SK-N-SH (cell line): ENCODE data around the gene GRK2. TPM values are rescaled to one million over a fixed set of nuclear protein-coding genes. Genes with fewer than 3 reads are reported as not detected.
A peak's percentile ranks its signal among the peaks of the same experiment; 100 is the strongest.

ENCODE experiments used
- CTCF ChIA-PET: fragments of 300-600, 350-600 bp; formaldehyde crosslinking; extraction: SDS; loops from one replicate; lab custom pipeline; 2021; lab: Yijun Ruan, JAX
- POLR2A ChIA-PET: fragments of 350-600 bp; sonication (Branson Sonifier 250); formaldehyde crosslinking; extraction: SDS; loops from one replicate; lab custom pipeline; 2020; ENCODE audit warnings: antibody characterized with exemption, inconsistent platforms; lab: Yijun Ruan, JAX
- DNase-seq: peaks from one replicate; pipeline ENCODE4 v3.0.0; 2012
- H2AFZ ChIP-seq: fragments of 200-600 bp; sonication (generic); 2 replicates; pipeline ENCODE4 v1.8.1; 2016; ENCODE audit warnings: antibody characterized with exemption, mild to moderate bottlenecking, low read depth
- H3F3A ChIP-seq: fragments of 200-600 bp; sonication (generic); replicated peaks from 2 replicates; pipeline ENCODE3; 2016; ENCODE audit warnings: antibody characterized with exemption, mild to moderate bottlenecking; ENCODE audit not compliant: insufficient read depth
- H3K27ac ChIP-seq, 2 experiments: fragments of 200-500 bp in 1 of 2; fragments of 200-600 bp in 1 of 2; sonication (Bioruptor generic) in 1 of 2; sonication (generic), shearing (Covaris generic) in 1 of 2; 2 replicates each; pipeline versions ENCODE4 v1.5.1 to v1.6.1; 2014 to 2016; ENCODE audit warnings: low read depth in 2 of 2, inconsistent platforms in 1 of 2, low read length in 1 of 2, mild to moderate bottlenecking in 1 of 2, mixed read lengths in 1 of 2
- H3K27me3 ChIP-seq: fragments of 200-600 bp; sonication (generic), shearing (Covaris generic); 2 replicates; pipeline ENCODE4 v1.6.1; 2016; ENCODE audit warnings: mixed run types; ENCODE audit not compliant: insufficient read depth
- H3K36me3 ChIP-seq, 2 experiments: fragments of 200-500 bp in 1 of 2; fragments of 200-600 bp in 1 of 2; sonication (Bioruptor generic) in 1 of 2; sonication (generic) in 1 of 2; replicated peaks in 1 of 2; 2 replicates each; pipeline versions ENCODE3 to v1.5.1; 2014 to 2016; ENCODE audit warnings: low read length in 1 of 2, mild to moderate bottlenecking in 1 of 2; ENCODE audit not compliant: insufficient read depth in 2 of 2, control insufficient read depth in 1 of 2
- H3K4me1 ChIP-seq, 2 experiments: fragments of 200-500 bp in 1 of 2; fragments of 200-600 bp in 1 of 2; sonication (Bioruptor generic) in 1 of 2; sonication (generic), shearing (Covaris generic) in 1 of 2; 2 replicates each; pipeline versions ENCODE4 v1.5.1 to v1.6.1; 2014 to 2016; ENCODE audit warnings: low read depth in 1 of 2, low read length in 1 of 2, mixed run types in 1 of 2; ENCODE audit not compliant: insufficient read depth in 2 of 2, control insufficient read depth in 1 of 2
- H3K4me2 ChIP-seq: fragments of 200-600 bp; sonication (generic), shearing (Covaris generic); 2 replicates; pipeline ENCODE4 v1.6.1; 2017; ENCODE audit warnings: mixed run types
- H3K4me3 ChIP-seq, 2 experiments: fragments of 200-500 bp in 1 of 2; fragments of 200-600 bp in 1 of 2; sonication (Bioruptor generic) in 1 of 2; sonication (generic), shearing (Covaris generic) in 1 of 2; 2 replicates each; pipeline versions ENCODE4 v1.5.1 to v1.8.1; 2014 to 2016; ENCODE audit warnings: low read depth in 2 of 2, inconsistent platforms in 1 of 2, low read length in 1 of 2, mild to moderate bottlenecking in 1 of 2, mixed read lengths in 1 of 2, moderate library complexity in 1 of 2
- H3K79me2 ChIP-seq: fragments of 200-600 bp; sonication (generic); 2 replicates; pipeline ENCODE4 v1.8.1; 2017; ENCODE audit warnings: mild to moderate bottlenecking; ENCODE audit not compliant: insufficient read depth
- H3K9ac ChIP-seq: fragments of 200-600 bp; sonication (generic); 2 replicates; pipeline ENCODE4 v1.6.1; 2017; ENCODE audit warnings: mixed run types
- H3K9me2 ChIP-seq: fragments of 200-600 bp; sonication (generic); 2 replicates; pipeline ENCODE4 v1.6.1; 2017; ENCODE audit warnings: mixed run types
- H3K9me3 ChIP-seq: fragments of 200-600 bp; sonication (generic); 2 replicates; pipeline ENCODE4 v1.6.1; 2017; ENCODE audit warnings: mixed run types, mild to moderate bottlenecking, moderate library complexity
- H4K20me1 ChIP-seq: fragments of 200-600 bp; sonication (generic); 2 replicates; pipeline ENCODE4 v1.6.1; 2017; ENCODE audit warnings: mild to moderate bottlenecking, mixed run types; ENCODE audit not compliant: insufficient read depth
- ELF1 ChIP-seq: IDR thresholded peaks from 2 replicates; pipeline ENCODE4 v1.4.0; 2012
- EZH2phosphoT487 ChIP-seq: fragments of 200-600 bp; sonication (generic); IDR thresholded peaks from 2 replicates; pipeline ENCODE4 v1.6.1; 2017; ENCODE audit warnings: low read depth, mixed run types, mild to moderate bottlenecking, antibody characterized with exemption, moderate library complexity, borderline replicate concordance
- FOSL2 ChIP-seq: IDR thresholded peaks from 2 replicates; pipeline ENCODE4 v1.4.0; 2012; ENCODE audit warnings: low read depth, mild to moderate bottlenecking, moderate library complexity, borderline replicate concordance
- FOXM1 ChIP-seq: IDR thresholded peaks from 2 replicates; pipeline ENCODE4 v1.4.0; 2012; ENCODE audit warnings: low read depth, mild to moderate bottlenecking
- GABPA ChIP-seq: IDR thresholded peaks from 2 replicates; pipeline ENCODE4 v1.4.0; 2012; ENCODE audit warnings: low read depth, mild to moderate bottlenecking
- JUND ChIP-seq: IDR thresholded peaks from 2 replicates; pipeline ENCODE4 v1.4.0; 2012
- NFIC ChIP-seq: IDR thresholded peaks from 2 replicates; pipeline ENCODE4 v1.4.0; 2012; ENCODE audit warnings: borderline replicate concordance
- NRF1 ChIP-seq: IDR thresholded peaks from 2 replicates; pipeline ENCODE4 v1.6.1; 2012; ENCODE audit warnings: low read depth, mild to moderate bottlenecking, low read length
- RCOR1 ChIP-seq: fragments of 150-350 bp; IDR thresholded peaks from 2 replicates; pipeline ENCODE4 v1.6.1; 2017; ENCODE audit warnings: antibody characterized with exemption, low read length
- WGBS: methylation state at CpG from one replicate; pipeline ENCODE4 v1.1.6; 2017; ENCODE audit warnings: low lambda C conversion rate; 5-methylcytosine and 5-hydroxymethylcytosine counted together
- polyA plus RNA-seq, 3 experiments: library from polyadenylated mRNA; depleted of rRNA; stranded (reverse); fragments of >200 nt; gene quantifications; 2 replicates each; pipeline ENCODE4 v1.2.3, GENCODE V29; 2012
- TF ChIP-seq, protein P1 (sequence below): IDR thresholded peaks from 2 replicates; pipeline ENCODE4 v1.4.0; 2012; ENCODE audit warnings: low read depth
- TF ChIP-seq, protein P2 (sequence below): fragments of 150-350 bp; IDR thresholded peaks from 2 replicates; pipeline ENCODE4 v1.6.1; 2017; ENCODE audit warnings: antibody characterized with exemption, low read length, low read depth, borderline replicate concordance
- TF ChIP-seq, protein P3 (sequence below): IDR thresholded peaks from 2 replicates; pipeline ENCODE4 v1.4.0; 2012; ENCODE audit warnings: low read depth, borderline replicate concordance

GRK2 gene
- polyA plus RNA-seq, 1 of the 3 experiments (the other 2 are of a cell fraction): 48.5 TPM

DNA sequence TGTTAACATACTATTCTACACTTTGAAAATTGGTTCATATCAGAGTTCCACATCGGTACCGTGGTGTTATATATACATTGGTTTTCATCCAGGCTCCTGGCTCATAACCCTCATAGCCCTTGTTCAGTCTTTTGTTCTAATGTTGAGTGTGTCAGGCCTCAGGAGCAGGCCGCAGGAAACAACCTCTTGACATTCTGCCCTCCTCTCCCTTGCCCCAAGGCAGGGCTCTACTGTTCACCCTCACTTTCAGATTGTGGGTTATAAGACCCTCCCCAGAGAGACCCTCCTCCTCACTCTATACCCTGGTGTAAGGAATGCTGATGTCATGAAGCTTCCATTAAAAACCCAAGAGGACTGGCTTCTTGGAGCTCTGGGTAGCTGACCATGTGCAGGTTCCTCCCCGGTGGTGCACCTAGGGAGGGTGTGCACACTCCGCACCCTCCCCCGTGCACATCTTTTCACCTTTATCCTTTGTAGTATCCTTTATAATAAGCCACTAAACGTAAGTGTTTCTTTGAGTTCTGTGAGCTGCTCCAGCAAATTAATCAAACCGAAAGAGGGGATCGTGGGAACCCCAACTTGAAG lies 49.1 kb downstream of the GRK2 start:
- H3K4me3 ChIP-seq: no peak overlapping the region
- H3K9ac ChIP-seq: no peak overlapping the region
- no peaks in the 10 kb centered on the region for H3K9me2 ChIP-seq
- H3K27ac ChIP-seq: no peak overlapping the region
- 0 out of 2 replicates have a peak, but pooled peaks cover 4% of the 10 kb centered on the region for H3K79me2 ChIP-seq
- WGBS: 92% methylated on average over 9 of the region's 9 CpGs
- H3K4me1 ChIP-seq: peaks cover 4 to 27% of the 10 kb centered on the region in 2 experiments; a peak in 1 of 4 replicates
- no peak overlapping the region for H2AFZ ChIP-seq
- ChIA-PET POLR2A (no interaction called here), CTCF (interaction anchor here (0.8 to 12.0 kb wide), 5 partner anchors 27 to 196 kb away, joined by 3 to 274 read pairs (median 6); partner anchors contain the start of genes ANKRD13D, GRK2 and KDM2A)
- peaks cover 23% of the 10 kb centered on the region for H3F3A ChIP-seq
- no peaks in the 10 kb centered on the region for H3K9me3 ChIP-seq
- H3K4me2 ChIP-seq: no peak overlapping the region
- TF ChIP-seq NFIC: no peak
- TF ChIP-seq, protein P1, sequence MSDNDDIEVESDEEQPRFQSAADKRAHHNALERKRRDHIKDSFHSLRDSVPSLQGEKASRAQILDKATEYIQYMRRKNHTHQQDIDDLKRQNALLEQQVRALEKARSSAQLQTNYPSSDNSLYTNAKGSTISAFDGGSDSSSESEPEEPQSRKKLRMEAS: no peak
- H4K20me1 ChIP-seq: no peaks in the 10 kb centered on the region
- no peaks in the 10 kb centered on the region for H3K27me3 ChIP-seq
- DNase-seq: no peak
- no peaks in the 10 kb centered on the region for H3K36me3 ChIP-seq

DNA sequence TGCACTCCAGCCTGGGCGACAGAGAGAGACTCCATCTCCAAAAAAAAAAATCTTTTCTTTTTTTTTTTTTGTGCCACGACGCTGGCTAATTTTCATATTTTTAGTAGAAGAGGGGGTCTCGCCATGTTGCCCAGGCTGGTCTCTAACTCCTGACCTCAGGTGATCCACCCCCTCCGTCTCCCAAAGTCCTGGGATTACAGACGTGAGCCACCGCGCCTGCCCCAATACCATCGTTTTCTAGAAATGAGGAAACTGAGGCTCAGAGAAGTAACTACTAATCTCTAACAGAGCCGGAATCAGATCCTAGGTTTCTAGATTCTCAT lies 50.6 kb downstream of the GRK2 start:
- H3K9me3 ChIP-seq: no peaks in the 10 kb centered on the region
- H3K27ac ChIP-seq: peak overlapping the region; percentile 84 to 95
- no peaks in the 10 kb centered on the region for H3K36me3 ChIP-seq
- no peak for TF ChIP-seq JUND
- TF ChIP-seq GABPA: no peak
- TF ChIP-seq, protein P2, sequence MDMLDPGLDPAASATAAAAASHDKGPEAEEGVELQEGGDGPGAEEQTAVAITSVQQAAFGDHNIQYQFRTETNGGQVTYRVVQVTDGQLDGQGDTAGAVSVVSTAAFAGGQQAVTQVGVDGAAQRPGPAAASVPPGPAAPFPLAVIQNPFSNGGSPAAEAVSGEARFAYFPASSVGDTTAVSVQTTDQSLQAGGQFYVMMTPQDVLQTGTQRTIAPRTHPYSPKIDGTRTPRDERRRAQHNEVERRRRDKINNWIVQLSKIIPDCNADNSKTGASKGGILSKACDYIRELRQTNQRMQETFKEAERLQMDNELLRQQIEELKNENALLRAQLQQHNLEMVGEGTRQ: no peak
- TF ChIP-seq ELF1: no peak
- TF ChIP-seq RCOR1: no peak
- no peak for TF ChIP-seq FOSL2
- TF ChIP-seq FOXM1: no peak
- TF ChIP-seq EZH2phosphoT487: no peak
- TF ChIP-seq NRF1: no peak
- TF ChIP-seq, protein P3, sequence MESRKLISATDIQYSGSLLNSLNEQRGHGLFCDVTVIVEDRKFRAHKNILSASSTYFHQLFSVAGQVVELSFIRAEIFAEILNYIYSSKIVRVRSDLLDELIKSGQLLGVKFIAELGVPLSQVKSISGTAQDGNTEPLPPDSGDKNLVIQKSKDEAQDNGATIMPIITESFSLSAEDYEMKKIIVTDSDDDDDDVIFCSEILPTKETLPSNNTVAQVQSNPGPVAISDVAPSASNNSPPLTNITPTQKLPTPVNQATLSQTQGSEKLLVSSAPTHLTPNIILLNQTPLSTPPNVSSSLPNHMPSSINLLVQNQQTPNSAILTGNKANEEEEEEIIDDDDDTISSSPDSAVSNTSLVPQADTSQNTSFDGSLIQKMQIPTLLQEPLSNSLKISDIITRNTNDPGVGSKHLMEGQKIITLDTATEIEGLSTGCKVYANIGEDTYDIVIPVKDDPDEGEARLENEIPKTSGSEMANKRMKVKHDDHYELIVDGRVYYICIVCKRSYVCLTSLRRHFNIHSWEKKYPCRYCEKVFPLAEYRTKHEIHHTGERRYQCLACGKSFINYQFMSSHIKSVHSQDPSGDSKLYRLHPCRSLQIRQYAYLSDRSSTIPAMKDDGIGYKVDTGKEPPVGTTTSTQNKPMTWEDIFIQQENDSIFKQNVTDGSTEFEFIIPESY: no peak
- TF ChIP-seq, all 33 proteins: peak for 0
- Histone ChIP-seq H3F3A (peaks cover 23% of the 10 kb centered on the region), H3K9ac (peak overlapping the region; percentile 77), H3K9me2 (no peaks in the 10 kb centered on the region), H3K4me2 (peak overlapping the region; percentile 94), H3K79me2 (0 out of 2 replicates have a peak, but pooled peaks cover 4% of the 10 kb centered on the region), H4K20me1 (no peaks in the 10 kb centered on the region), H2AFZ (peak overlapping the region; percentile 91), H3K4me3 (peak overlapping the region; percentile 83 to 85), H3K27me3 (no peaks in the 10 kb centered on the region), H3K4me1 (peaks cover 4 to 21% of the 10 kb centered on the region in 2 experiments; a peak in 1 of 4 replicates)
- ChIA-PET POLR2A (interaction anchor here (1.4 to 4.3 kb wide), 5 partner anchors 14 to 77 kb away, joined by 5 to 19 read pairs (median 6); partner anchors contain the start of genes ANKRD13D, GRK2 and SSH3), CTCF (interaction anchor here (0.7 to 12.0 kb wide), 51 partner anchors 8 to 472 kb away, joined by 3 to 274 read pairs (median 5); partner anchors contain the start of genes ANKRD13D, GRK2, POLD4 and PPP1CA)
- WGBS: under 1% methylated on average over 10 of the region's 10 CpGs
- no peak for DNase-seq
